ENCODE measurements around the gene DSCAM. TPM values are rescaled to one million over a fixed set of nuclear protein-coding genes. Genes with fewer than 3 reads are reported as not detected.
A peak's percentile ranks its signal among the peaks of the same experiment; 100 is the strongest.

The DSCAM gene
- total RNA-seq, 1 experiment from 2014 or later = not detected

GRCh38 chr21:40176724-40177123 lies 670.2 kb downstream of the DSCAM start:
- DNase-seq (ENCODE audit: low read depth) = no peak

GRCh38 chr21:40173816-40174215 lies 673.1 kb downstream of the DSCAM start:
- no peak for DNase-seq (ENCODE audit: low read depth)

DNA sequence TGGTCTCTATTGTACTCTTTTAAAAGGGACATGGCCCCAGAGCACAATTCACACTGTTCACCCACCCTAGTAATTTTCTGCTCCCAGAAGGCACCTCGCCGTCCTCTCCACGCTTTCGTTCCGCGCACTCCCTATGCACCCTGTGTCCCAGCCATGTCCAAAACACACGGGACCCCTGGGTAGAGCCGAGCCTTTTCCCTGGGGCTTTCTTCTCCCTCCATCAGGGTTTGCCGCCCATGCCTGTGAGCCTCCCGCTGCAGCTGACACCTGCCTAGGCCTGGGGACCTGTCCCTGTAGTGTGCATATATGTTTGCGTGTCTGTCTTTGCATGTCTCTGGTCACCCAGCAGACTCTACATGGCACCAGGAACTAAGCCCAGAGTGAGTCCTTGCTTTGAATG lies 677.0 kb downstream of the DSCAM start:
- DNase-seq (ENCODE audit: low read depth) = no peak

DNA sequence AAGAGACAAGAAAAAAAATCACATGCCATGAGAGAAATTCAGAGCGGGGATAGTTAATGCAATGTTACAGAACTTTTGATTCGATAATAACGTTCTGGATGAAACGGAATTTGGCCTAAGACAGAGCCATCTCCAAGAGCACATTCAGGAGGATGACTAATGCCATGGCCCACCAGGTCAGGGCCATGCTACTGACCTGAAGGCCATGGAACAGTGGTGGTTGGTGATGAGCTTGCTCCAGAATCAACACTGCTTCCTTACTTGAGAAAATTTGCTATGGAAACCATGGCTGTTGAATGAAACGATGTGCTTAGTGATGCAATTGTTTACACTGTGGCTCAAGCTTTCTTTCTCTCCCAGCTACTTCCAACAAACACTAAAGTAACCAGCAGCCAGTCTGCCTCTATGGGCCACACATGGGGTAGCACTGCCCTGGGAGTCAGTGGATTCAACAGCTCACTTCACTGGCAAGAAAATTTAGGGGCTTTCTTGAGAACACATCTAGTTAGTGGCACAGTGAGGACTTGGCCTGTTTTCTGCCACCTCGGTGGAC lies 680.6 kb downstream of the DSCAM start:
- peak; percentile 4 for DNase-seq (ENCODE audit: low read depth)

DNA sequence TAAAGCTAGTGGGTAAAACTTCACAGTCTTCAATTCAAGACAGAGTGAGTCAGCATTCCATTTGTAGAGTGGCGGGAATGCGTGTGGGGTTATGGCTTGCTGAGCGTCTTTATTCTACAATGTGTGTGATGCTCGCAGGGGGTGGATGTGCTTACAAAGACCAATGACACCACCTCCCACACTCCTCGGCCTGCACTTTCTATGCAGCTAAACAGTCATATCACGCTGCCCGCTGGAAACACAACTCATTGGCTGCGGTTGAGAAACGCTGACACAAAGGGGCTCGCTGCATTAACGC lies 681.2 kb downstream of the DSCAM start:
- no peak for DNase-seq (ENCODE audit: low read depth)

GRCh38 chr21:40164905-40165772 lies 681.8 kb downstream of the DSCAM start:
- no peak for DNase-seq (ENCODE audit: low read depth)

GRCh38 chr21:40162075-40162474 lies 684.9 kb downstream of the DSCAM start:
- DNase-seq (ENCODE audit: low read depth) = no peak

DNA sequence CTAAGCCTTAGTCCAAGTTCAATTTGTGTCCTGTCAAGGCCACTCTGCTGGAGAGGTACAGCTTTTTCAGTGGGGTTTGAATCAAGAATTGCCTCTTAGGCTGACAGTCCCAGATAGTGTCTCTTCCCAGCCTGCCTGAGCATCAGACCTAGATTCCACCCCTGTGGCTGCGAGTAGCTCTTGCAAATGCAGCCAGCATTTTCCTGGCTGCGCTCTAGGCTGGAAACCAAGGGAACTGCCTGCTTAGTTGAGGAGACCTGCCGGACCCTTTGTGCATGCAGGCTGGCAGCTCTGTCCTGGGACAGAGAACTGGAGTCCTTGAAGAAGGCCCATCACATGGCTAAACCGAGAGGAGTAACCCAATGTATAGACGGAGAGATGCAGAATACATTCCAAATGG lies 686.0 kb downstream of the DSCAM start:
- no peak for DNase-seq (ENCODE audit: low read depth)

DNA sequence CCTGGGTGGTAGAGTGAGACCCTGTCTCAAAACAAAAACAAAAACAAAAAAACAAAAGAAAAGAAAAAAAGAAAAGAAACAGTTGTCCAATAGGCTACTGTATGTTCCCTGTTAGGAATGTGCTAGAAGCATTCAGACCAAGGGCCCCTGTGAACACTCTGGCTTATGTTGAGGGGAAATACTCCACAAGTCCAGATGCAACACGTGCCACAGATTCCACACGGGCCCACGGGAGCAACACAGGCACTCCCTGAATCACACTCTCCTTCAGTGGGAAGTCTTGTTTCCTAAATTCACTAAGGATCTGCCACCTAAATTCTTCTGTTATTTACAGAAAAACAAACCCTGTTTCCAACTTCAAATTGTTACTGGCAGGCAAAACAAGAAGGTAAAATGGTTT lies 688.6 kb downstream of the DSCAM start:
- DNase-seq (ENCODE audit: low read depth) = no peak

DNA sequence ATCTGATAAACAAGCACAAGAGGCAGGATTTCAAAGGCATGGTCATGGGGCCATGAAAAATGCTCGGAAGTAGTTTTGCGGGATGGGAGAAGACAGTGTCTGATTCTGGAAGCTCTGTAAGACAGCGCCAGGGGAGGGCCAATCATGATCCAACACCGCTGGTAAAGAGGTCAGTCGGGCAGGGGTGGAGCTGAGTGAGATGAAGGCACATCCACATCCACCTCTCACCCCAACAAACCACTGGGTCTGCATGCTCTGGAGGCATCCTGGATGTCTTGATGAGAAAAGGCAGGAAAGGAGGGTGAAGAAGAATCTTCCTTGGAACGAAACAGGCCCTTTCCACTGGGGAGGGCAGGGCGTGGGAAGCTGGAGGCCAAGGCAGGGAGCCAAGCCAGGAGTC lies 691.4 kb downstream of the DSCAM start:
- DNase-seq (ENCODE audit: low read depth) = no peak

GRCh38 chr21:40153351-40153750 lies 693.6 kb downstream of the DSCAM start:
- no peak for DNase-seq (ENCODE audit: low read depth)

- DNase-seq (ENCODE audit: low read depth) = no peak
Observed at GRCh38 chr21:40152476-40152875, 694.5 kb downstream of the DSCAM start.

- DNase-seq (ENCODE audit: low read depth) = no peak
Observed at GRCh38 chr21:40151611-40152010, 695.3 kb downstream of the DSCAM start.

DNA sequence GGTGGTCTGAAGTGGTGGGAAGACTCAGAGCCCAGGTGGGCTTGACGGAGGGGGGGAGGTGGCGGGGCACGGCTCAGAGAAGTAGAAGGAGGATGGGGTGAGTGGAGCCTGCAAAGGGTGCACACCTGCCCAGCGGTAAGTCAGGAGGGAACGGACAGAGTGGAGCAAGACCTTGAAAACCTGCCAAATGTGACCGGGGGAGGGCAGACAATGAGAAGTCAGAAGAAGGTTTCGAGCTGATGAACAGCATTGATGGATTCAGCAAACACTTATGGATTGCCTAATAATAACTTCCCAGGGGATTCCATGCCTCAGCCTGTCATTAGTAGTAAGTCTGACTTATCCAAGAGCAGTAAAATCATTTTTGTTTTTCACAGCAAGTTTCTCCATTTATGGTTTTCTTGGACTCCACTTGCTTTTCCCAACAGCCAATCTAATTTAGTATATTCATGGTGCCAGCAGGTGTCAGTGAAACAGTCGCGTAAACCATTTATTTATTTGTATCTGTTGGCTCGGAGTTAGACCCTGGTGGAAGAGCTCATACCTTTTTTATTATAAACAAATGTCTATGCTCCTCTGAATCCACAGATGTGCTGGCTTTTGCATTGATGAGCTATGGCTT lies 700.6 kb downstream of the DSCAM start:
- DNase-seq (ENCODE audit: low read depth) = no peak

GRCh38 chr21:40143822-40144525 lies 703.0 kb downstream of the DSCAM start:
- peak; percentile 37 for DNase-seq (ENCODE audit: low read depth)

DNA sequence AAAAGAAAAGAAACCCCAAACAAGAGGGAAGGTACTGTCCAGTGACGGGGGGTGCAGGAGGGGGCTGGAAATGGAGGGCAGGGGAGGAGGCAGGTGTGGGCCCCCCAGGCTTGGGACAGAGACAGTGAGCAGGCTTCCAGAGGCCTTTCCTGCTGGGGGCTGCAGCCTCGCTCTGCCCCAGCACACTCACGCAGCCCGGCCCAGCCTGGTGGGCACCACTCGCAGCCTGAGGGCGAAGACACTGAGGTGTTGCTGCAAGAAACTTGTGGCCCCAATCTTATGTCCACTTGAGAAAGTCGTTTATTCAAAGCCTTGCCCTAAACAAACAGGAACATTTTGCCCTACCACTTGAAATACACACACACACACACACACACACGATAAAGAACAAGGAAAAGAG lies 705.3 kb downstream of the DSCAM start:
- DNase-seq (ENCODE audit: low read depth) = no peak

- no peak for DNase-seq (ENCODE audit: low read depth)
Observed at GRCh38 chr21:40140675-40141074, 706.3 kb downstream of the DSCAM start.

- no peak for DNase-seq (ENCODE audit: low read depth)
Observed at GRCh38 chr21:40139636-40140035, 707.3 kb downstream of the DSCAM start.

GRCh38 chr21:40136571-40136970 lies 710.4 kb downstream of the DSCAM start:
- no peak for DNase-seq (ENCODE audit: low read depth)

- DNase-seq (ENCODE audit: low read depth) = no peak
Observed at GRCh38 chr21:40134731-40135492, 712.0 kb downstream of the DSCAM start.

GRCh38 chr21:40130476-40130875 lies 716.5 kb downstream of the DSCAM start:
- no peak for DNase-seq (ENCODE audit: low read depth)

- DNase-seq (ENCODE audit: low read depth) = no peak
Observed at GRCh38 chr21:40129809-40130208, 717.1 kb downstream of the DSCAM start.
